HG03025 (cell line): ENCODE measurements around the gene PER2.
"Not testable (repeated sequence)": the region's sequence is repeated elsewhere in the genome, so short reads cannot be mapped to it uniquely, and the experiment has no call there.

Experiments used
- ATAC-seq: cut with Tn5 transposase; IDR thresholded peaks from one replicate; pipeline ENCODE4 v1.9.1; 2021; ENCODE audit warnings: mild to moderate bottlenecking, moderate library complexity; ENCODE audit not compliant: unreplicated experiment, low FRiP score

The PER2 gene, protein sequence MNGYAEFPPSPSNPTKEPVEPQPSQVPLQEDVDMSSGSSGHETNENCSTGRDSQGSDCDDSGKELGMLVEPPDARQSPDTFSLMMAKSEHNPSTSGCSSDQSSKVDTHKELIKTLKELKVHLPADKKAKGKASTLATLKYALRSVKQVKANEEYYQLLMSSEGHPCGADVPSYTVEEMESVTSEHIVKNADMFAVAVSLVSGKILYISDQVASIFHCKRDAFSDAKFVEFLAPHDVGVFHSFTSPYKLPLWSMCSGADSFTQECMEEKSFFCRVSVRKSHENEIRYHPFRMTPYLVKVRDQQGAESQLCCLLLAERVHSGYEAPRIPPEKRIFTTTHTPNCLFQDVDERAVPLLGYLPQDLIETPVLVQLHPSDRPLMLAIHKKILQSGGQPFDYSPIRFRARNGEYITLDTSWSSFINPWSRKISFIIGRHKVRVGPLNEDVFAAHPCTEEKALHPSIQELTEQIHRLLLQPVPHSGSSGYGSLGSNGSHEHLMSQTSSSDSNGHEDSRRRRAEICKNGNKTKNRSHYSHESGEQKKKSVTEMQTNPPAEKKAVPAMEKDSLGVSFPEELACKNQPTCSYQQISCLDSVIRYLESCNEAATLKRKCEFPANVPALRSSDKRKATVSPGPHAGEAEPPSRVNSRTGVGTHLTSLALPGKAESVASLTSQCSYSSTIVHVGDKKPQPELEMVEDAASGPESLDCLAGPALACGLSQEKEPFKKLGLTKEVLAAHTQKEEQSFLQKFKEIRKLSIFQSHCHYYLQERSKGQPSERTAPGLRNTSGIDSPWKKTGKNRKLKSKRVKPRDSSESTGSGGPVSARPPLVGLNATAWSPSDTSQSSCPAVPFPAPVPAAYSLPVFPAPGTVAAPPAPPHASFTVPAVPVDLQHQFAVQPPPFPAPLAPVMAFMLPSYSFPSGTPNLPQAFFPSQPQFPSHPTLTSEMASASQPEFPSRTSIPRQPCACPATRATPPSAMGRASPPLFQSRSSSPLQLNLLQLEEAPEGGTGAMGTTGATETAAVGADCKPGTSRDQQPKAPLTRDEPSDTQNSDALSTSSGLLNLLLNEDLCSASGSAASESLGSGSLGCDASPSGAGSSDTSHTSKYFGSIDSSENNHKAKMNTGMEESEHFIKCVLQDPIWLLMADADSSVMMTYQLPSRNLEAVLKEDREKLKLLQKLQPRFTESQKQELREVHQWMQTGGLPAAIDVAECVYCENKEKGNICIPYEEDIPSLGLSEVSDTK (N-terminal part only)

GRCh38 chr2:238287737-238288649, at the start of gene PER2:
PER2 (minus strand) TSS chr2:238288610; CDS start chr2:238277936, 10,674 bp downstream.
- no peak for ATAC-seq

GRCh38 chr2:238337846-238338245, 49.4 kb upstream of the PER2 start:
- no peak for ATAC-seq

DNA sequence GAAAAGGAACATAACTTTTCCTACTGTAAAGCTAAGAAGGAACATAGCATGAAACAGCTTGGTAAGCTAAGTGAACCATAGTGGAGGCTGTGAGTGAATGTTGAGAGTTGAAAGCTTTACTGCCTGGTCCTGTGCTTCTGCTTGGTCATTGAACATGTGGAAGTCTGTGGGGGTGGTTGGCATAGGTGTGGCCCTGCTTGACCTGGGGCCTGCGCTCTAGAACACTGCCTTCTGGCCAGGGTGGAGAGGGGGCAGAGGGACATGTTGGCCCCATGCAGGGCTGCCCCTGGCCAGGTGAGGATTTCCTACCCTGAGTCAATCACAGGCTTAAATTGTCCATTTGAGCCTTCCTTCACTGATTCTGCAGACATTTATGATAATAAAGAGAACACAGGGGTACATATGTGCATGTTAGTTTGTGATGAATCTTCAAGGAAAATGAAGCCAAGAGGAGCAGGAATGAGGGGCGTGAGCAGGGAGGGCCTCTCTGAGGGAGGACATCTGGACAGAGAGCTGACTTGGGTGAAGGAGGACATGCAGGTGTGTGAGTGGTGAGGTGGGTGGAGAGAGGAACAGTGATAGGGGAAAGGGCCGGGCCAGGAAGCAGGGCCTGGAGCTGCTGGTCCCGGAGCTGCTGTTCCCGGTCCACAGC, 48.5 kb upstream of the PER2 start:
- ATAC-seq, result no peak

DNA sequence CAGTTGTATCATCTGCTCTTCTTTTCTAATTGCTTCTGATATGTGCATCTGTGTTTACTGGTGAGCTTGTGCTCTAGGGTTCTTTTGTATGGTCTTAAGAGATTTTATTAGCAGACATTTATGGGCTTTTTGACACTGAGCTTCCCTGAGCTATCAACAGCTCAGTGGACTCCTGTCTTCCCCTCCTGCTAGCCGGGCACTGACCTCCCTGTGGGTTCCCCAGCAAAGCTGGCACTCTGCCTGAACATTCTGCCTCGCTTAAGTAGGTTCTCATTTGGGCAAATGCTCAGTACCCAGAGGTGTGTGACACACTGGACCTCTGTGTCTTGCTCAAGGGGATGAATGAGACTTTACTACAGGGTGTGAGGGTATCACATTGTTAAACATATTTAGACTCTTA, 47.7 kb upstream of the PER2 start:
- no peak for ATAC-seq

DNA sequence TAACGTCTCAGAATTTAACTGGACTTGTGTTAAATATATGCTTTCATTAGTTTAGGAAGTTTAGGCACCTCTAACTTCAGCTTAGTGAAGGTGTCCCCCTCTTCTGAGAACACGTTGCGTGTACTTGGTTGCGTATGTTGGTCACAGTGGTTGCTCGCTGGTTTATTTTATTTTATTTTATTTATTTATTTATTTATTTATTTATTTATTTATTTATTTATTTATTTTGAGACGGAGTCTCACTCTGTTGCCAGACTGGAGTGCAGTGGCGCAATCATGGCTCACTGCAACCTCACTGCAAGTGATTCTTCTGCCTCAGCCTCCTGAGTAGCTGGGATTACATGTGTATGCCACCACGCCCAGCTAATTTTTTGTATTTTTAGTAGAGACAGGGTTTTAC, 47.2 kb upstream of the PER2 start:
- ATAC-seq, result not testable (repeated sequence)

DNA sequence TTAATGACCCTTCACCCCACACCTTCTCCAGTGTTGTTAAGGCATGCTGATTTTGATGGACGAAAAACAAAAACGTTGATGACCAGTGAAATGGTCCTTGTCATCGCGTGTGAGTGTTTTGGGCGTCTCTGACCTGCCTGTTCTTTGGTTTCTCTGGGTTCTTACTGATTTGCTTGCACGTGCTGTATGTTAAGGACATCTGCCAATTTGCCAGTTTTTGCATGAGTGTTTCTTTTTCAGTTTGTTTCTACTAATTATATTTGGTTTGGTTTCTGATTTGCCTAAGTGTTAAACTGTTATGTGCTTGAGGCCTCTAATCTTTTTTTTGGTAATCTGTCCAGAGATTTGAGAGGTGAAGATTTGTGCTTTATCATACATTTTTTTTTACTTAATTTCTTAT, 46.5 kb upstream of the PER2 start:
- ATAC-seq, result no peak

- ATAC-seq, result no peak
Measured at GRCh38 chr2:238331916-238332315, 43.5 kb upstream of the PER2 start.

DNA sequence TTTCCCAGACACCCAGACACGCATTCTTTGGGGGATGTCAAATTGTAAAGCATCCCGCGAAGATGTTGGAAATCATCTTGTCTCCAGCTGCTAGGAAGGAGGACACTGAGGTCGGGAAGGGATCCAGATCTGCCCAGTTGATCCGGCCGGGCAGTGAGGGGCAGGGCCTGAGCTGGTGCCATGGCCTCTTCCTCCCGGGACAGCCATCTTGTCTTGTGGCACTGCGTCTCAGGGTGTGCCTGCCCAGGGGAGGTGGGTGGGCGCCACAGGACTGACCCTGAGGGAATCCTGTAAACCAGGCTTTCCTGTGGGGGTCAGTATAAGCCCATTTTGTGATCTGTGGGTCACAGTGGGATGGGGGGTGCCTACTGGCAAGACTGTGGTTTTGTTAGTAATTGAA, 42.0 kb upstream of the PER2 start:
- ATAC-seq, result no peak

DNA sequence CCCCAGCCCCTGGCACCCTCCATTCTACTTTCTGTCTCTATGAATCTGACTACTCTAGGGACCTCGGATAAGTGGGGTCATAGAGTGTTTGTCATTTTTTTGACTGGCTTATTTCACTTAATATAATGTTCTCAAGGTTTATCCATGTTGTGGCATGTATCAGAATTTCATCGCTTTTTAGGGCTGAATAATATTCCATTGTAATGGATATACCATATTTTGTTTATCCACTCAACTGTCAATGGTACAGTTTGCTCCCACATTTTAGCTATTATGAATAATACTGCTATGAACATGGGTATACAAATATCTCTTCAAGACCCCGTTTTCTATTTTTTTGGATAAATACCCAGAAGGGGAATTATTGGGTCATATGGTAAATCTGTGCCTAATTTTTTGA, 39.3 kb upstream of the PER2 start:
- ATAC-seq, result no peak

- no peak for ATAC-seq
Measured at GRCh38 chr2:238326801-238327365, 38.5 kb upstream of the PER2 start.

- no peak for ATAC-seq
Measured at GRCh38 chr2:238325694-238326093, 37.3 kb upstream of the PER2 start.

- not testable (repeated sequence) for ATAC-seq
Measured at GRCh38 chr2:238324248-238324647, 35.8 kb upstream of the PER2 start.

DNA sequence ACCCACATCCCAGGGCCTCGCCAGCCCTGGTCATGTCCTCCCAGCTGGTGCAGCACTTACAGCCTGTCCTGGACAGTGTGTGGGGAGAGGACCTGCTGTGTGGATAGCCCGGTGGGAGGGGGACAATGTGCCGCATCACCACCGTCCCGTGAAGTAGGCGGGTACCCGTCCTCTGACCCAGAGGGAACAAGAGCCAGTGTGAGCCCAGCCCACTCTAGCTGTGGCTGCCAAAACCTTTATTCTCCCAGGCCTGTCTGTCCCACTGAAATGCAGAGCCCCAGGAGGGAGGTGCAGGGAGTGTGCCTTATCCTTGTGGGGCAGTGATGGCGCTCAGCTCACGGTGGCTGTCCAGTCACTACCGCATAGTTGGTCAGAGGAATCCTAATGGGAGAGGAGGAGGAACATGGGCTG, 33.6 kb upstream of the PER2 start:
- ATAC-seq, result no peak

GRCh38 chr2:238321467-238321866, 33.1 kb upstream of the PER2 start:
- ATAC-seq, result no peak

- ATAC-seq, result peak; percentile 23
Measured at GRCh38 chr2:238320648-238321281, 32.4 kb upstream of the PER2 start.

- peak; percentile 96 for ATAC-seq
Measured at GRCh38 chr2:238320246-238320647, 31.8 kb upstream of the PER2 start, which contains the start of gene TRAF3IP1. TRAF3IP1 (plus strand) TSS chr2:238320518; CDS start chr2:238320663, 145 bp downstream.

- ATAC-seq, result no peak
Measured at GRCh38 chr2:238315031-238315595, 26.7 kb upstream of the PER2 start.

GRCh38 chr2:238314576-238314975, 26.2 kb upstream of the PER2 start:
- ATAC-seq, result no peak
